H1 (cell line): ENCODE results near the gene CHD2. TPM values are rescaled to one million over a fixed set of nuclear protein-coding genes. Genes with fewer than 3 reads are reported as not detected.

Source experiments
- CHD1 ChIP-seq: IDR thresholded peaks from 2 replicates; pipeline ENCODE4 v1.6.1; 2012; ENCODE audit warnings: low read depth, low read length, improper control_type of control experiment
- POLR2A ChIP-seq, 2 experiments: IDR thresholded peaks; 1 replicate in 1 of 2; 2 replicates in 1 of 2; pipeline ENCODE4 v1.6.1; 2011; ENCODE audit warnings: low read depth in 2 of 2, low read length in 2 of 2, mild to moderate bottlenecking in 2 of 2; ENCODE audit errors: control extremely low read depth in 1 of 2
- RXRA ChIP-seq: IDR thresholded peaks from 2 replicates; pipeline ENCODE4 v1.6.1; 2011; ENCODE audit warnings: low read depth, mild to moderate bottlenecking, low read length, moderate library complexity; ENCODE audit not compliant: insufficient read depth
- polyA plus RNA-seq, 7 experiments: library from polyadenylated mRNA; depleted of rRNA in 3 of 7; stranded (reverse) in 5 of 7; unstranded in 2 of 7; fragments of >200 nt in 5 of 7; fragments of 200-250 nt in 2 of 7; gene quantifications; 1 replicate in 5 of 7; 2 replicates in 1 of 7; 4 replicates in 1 of 7; pipeline versions ENCODE4 v1.2.1 to v1.2.3, GENCODE V29; 2011 to 2013; ENCODE audit warnings: missing spikeins in 2 of 7, mixed read lengths in 2 of 7
- total RNA-seq: library from RNA; stranded (reverse); fragmentation: NEBNext Ultra II Directional; extraction: Animal tissue kit (Norgen Biotek cat#: 25700); gene quantifications from 2 replicates; pipeline ENCODE4 v1.2.1, GENCODE V29; 2021

CHD2 gene
- total and polyA plus RNA-seq, 2 of the 8 experiments (the other 6 are each of a cell fraction or from before 2014, with no cell fraction given), result 28.8 to 70.0 TPM

DNA sequence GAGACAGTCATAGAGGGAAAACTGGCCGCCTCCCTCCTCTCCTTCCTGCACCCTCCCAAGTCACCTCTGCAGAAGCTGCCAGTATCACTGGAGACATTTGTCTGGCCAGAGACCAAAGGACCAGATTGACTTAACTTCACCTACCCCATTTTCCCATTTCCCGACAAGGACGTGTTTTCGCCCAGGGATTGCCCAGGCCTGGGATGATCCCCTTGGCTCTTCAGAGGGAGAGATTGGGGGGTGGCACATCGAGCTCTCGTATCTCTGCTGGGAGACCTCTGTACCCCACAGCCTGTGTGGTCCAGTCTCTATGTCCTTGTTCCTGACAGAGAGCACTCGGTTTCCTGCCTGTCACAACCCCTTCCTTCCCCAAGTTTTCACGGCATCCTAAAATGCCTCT is 157.5 kb downstream of the CHD2 start (continued):
- TF ChIP-seq CHD1 (no peak), POLR2A (IDR thresholded peaks at IDR 0.05; ENCODE audit: control extremely low read depth in 1 of 2, low read depth in 2 of 2, low read length in 2 of 2) (no peak), RXRA (no peak)
